ENCODE results near the gene PPP1R12A.
A peak's percentile ranks its signal among the peaks of the same experiment; 100 is the strongest.

Gene PPP1R12A

GRCh38 chr12:79935624-79936345 is 888 bp upstream of the PPP1R12A start:
- peak; percentile 5 for DNase-seq (ENCODE audit: low read depth)

DNA sequence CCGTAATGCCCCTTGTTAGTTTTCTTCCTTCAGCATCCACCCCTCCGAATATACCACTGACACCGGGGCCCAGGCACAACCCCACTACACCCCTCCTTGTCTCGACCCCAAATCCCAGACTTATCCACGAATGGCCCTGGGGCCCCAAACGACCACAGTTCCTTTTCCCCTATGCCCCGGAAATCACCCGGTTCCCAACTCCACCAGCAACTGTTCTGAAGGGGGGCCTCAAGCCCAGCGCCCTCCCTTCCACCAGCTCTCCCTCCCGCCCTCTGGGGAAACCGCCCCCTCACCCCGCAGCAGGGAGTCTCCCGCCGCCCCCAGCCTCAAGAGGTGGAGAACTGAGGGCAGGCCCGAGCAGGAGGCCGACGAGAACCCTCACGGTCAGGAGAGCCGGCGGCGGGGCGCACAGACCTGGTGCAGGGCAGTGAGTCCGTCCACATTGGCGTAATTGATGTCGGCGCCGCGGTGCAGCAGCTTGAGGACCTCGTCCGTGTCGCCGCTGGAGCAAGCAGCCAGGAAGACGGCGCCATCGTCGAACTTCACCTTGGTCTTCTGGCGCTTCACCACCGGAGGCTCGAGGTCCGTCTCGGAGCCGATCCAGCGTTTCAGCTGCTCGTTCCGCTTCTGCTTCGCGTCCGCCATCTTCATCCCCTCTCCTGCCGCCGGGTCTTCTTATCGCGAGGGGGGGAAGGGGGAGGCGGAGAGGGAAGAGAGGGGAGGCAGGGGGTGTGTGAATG is 446 bp downstream of the PPP1R12A start:
- peak; percentile 38 for DNase-seq (ENCODE audit: low read depth)

GRCh38 chr12:79933532-79934264 is 1.2 kb downstream of the PPP1R12A start:
- peak; percentile 3 for DNase-seq (ENCODE audit: low read depth)

DNA sequence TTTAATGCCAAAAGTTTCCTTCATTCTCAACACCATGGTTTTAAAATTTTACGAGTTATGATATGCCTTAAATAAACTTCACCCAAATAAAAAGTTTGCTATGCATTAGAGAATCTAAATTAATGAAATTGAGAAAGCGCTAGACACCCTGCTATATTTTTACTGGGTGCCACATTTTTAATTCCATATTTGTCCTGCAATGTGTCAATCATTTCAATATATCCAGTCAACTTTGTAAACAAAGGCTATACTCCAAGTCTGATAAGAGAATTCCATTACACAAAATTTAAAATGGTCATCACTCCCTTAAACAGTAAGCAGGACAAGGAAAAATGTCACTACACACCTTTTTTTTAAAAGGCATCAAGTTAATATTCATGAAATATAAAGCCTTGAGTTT is 1.9 kb downstream of the PPP1R12A start:
- DNase-seq (ENCODE audit: low read depth): no peak

DNA sequence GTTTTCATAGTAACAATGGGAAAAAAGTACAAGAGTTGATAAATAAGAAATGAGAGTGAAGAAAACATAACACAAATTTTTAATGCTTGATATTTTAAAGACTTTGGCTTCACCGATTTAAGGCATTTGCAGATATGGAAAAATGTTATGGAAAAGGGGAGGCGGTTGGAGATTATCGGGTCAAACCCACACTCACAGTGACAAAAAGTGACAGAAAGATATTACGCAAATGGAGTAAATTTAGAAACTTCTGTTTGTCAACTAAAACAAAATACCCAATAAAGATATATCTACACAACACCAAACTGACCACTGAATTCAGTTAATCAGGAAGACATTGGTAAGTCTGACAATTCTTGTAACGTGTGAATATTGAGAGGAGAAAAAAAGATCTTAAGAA is 2.5 kb downstream of the PPP1R12A start:
- no peak for DNase-seq (ENCODE audit: low read depth)

- no peak for DNase-seq (ENCODE audit: low read depth)
Measured at GRCh38 chr12:79929065-79929464, 5.8 kb downstream of the PPP1R12A start.

GRCh38 chr12:79927772-79928474 is 7.0 kb downstream of the PPP1R12A start:
- DNase-seq (ENCODE audit: low read depth): peak; percentile 10

- DNase-seq (ENCODE audit: low read depth): no peak
Measured at GRCh38 chr12:79926951-79927350, 7.9 kb downstream of the PPP1R12A start.

DNA sequence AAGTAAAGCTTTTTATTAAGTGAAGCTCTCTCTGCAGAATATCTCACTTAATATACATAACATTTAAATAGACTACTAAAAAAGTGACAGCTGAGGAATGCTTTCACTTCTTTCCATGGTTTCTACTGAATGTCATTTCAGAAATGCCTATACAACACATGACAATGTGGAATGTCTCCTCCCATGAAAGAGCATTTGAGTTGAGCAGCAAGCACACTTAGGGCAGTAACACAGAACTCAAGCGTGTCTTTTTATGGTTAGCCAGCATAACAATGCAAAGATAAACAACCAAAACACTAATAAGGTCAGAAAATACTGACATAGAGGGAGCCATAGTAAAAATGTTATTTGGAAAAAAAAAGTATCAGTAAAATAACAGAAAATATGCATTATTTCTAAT is 9.4 kb downstream of the PPP1R12A start:
- no peak for DNase-seq (ENCODE audit: low read depth)

DNA sequence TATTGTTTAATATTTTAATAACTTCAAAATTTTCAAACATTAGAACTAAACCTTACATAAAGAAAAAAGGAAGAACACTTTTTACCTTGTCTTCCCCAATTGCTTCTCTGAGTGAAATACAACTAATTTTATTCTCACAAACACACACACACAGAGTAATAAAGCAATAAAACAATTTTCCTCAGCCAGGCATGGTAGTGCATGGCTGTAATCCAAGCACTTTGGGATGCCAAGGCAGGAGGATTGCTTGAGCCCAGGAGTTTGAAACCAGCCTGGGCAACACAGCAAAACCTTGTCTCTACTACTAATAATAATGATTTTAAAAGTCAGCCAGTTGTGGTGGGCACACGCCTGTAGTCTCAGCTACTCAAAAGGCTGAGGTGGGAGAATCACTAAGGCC is 13.1 kb downstream of the PPP1R12A start:
- no peak for DNase-seq (ENCODE audit: low read depth)

- DNase-seq (ENCODE audit: low read depth): no peak
Measured at GRCh38 chr12:79920421-79921238, 14.3 kb downstream of the PPP1R12A start.

DNA sequence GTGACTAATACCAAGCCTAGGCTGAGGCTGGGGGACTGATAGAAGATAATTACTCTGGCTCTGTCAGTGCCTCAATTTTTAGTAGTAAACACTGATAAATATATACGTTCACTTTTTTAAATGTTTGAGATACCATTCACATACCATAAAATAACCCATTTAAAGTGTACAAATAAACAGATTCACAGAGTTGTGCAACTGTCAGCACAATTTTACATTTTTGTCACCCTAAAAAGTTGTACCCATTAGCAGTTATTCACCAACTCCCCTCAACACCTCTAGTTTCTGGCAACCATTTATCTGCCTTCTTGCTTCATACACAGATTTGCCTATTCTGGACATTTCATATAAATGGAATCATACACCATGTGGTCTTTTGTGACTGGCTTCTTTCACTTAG is 15.1 kb downstream of the PPP1R12A start:
- DNase-seq (ENCODE audit: low read depth): no peak

DNA sequence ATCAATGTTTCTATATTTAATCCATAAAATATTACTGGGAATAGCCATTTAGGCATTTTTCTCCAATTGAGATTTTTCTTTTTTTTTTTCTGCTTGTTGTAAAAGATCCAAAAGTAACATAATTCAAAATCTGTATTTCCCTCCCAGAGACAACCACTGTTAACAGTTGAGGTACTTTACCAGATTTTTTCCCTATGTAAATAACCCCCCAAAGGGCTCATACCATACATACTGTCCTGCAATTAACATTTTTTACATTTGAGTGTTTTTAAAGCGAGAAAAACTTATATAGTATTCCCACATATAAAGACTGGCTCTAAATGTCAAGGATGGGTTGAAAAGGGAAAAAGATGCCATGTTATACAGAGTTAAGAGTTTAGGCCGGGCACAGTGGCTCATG is 18.1 kb downstream of the PPP1R12A start:
- DNase-seq (ENCODE audit: low read depth): no peak

DNA sequence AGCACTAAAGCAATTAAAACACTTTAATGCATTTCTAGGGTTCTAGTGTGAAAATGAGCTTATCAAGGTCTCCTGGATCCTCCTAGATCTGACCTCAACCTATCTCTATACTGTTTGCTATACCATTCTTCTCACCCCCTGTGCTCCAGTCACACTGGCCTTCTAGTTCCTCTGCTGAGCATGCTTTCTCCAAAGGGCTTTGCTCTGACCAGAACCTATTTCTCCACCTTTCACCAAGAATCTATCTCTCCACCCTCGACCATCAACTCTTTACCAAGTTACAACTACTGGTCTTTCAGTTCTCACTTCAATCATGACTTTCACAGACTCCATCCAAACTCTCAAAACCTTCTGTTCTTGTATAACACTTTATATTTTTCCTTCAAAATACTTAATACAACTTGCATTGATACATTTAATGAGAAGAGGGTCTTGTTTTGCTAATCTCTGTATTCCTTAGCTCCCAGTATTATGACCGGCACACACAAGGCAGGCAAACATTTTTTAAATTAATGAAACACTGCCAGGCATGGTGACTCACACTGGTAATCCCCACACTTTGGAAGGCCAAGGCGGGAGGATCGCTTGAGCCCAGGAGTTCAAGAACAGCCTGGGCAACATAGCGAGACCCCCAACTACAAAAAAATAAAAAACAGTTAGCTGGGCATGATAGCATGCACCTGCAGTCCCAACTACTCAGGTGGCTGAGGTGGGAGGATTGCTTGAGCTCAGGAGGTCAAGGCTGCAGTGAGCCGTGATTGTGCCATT is 22.8 kb downstream of the PPP1R12A start:
- DNase-seq (ENCODE audit: low read depth): peak; percentile 36

GRCh38 chr12:79908366-79908765 is 26.5 kb downstream of the PPP1R12A start:
- DNase-seq (ENCODE audit: low read depth): no peak

GRCh38 chr12:79901506-79901905 is 33.4 kb downstream of the PPP1R12A start:
- no peak for DNase-seq (ENCODE audit: low read depth)

- no peak for DNase-seq (ENCODE audit: low read depth)
Measured at GRCh38 chr12:79900951-79901350, 33.9 kb downstream of the PPP1R12A start.

DNA sequence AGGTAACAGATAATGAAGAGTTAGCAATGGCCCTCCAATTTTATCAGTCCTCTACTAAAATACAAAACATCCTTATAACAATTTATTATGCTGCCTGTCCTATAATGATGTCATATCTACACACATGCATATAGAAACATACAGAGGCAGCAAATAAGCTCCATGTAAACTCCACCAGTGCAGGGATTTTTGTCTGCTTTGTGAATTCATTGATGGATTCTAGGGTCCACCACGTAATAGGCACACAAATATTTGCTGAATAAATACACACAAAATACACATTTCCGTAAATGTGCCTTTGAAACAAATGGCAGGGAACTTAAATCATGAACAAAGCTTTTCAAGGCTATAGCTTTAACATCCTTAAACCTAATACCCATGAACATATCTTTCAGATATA is 34.7 kb downstream of the PPP1R12A start:
- no peak for DNase-seq (ENCODE audit: low read depth)

DNA sequence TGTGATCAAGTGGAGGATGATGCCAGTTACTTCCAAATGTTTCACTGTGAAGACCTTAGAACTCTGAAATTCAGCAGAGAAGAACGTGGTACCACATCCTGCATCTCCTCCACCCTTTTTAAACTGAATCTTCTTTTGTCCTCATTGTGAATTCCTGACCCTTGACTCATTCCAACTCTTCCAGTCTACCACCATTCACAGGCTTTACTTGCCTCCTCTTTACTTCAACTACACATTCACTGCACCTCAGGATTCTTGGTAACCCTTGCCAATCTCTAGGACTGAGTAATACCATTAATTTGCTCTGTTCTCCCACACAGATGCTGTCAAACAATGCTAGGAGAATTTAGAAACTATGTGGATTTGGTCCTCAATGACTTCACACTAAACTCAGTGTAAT is 37.3 kb downstream of the PPP1R12A start:
- DNase-seq (ENCODE audit: low read depth): peak; percentile 32

- no peak for DNase-seq (ENCODE audit: low read depth)
Measured at GRCh38 chr12:79895804-79896203, 39.1 kb downstream of the PPP1R12A start.

- DNase-seq (ENCODE audit: low read depth): peak; percentile 56
Measured at GRCh38 chr12:79895071-79895470, 39.8 kb downstream of the PPP1R12A start.
